Ascending aorta (tissue), 2 donors: ENCODE data around the gene NTN3. TPM values are rescaled to one million over a fixed set of nuclear protein-coding genes. Genes with fewer than 3 reads are reported as not detected.

ENCODE experiments used
- DNase-seq, 2 donors: peaks; one replicate each; pipeline ENCODE4 v3.0.0-alpha.2; 2019; ENCODE audit warnings: low spot score in 2 of 2
- H3K27ac ChIP-seq, 2 donors: fragments of 200-600 bp; sonication (generic); one replicate each; pipeline ENCODE4 v1.5.1; 2016 to 2017; ENCODE audit warnings: mild to moderate bottlenecking in 1 of 2
- H3K27me3 ChIP-seq: fragments of 200-600 bp; sonication (generic); one replicate; pipeline ENCODE4 v1.5.1; 2017
- H3K36me3 ChIP-seq, 2 donors: fragments of 200-600 bp; sonication (generic); one replicate each; pipeline ENCODE4 v1.5.1; 2016
- H3K4me1 ChIP-seq, 2 donors: fragments of 200-600 bp; sonication (generic); one replicate each; pipeline ENCODE4 v1.5.1; 2016 to 2017; ENCODE audit warnings: mild to moderate bottlenecking in 1 of 2
- H3K4me3 ChIP-seq, 2 donors: fragments of 200-600 bp; sonication (generic); one replicate each; pipeline ENCODE4 v1.5.1; 2016 to 2017; ENCODE audit warnings: mild to moderate bottlenecking in 1 of 2
- H3K9me3 ChIP-seq, 2 donors: fragments of 200-600 bp; sonication (generic); one replicate each; pipeline ENCODE4 v1.5.1; 2016
- CTCF ChIP-seq, 3 experiments: fragments of 200-600 bp in 2 of 3; fragments of 450-650 bp in 1 of 3; sonication (generic) in 2 of 3; IDR thresholded peaks; one replicate each; pipeline ENCODE4 v1.5.1; 2016 to 2019; ENCODE audit warnings: antibody characterized with exemption in 3 of 3, mild to moderate bottlenecking in 1 of 3, moderate library complexity in 1 of 3
- intact Hi-C: fragments of 100-400 bp; cut with DNase I; formaldehyde crosslinking; loops from one replicate; pipeline ENCODE4 v1.15.1; 2023
- total RNA-seq: library from RNA; depleted of rRNA; stranded (reverse); fragments of >200 nt; gene quantifications from one replicate; pipeline ENCODE4 v1.1.0, GENCODE V29; 2016

Gene NTN3
- total RNA-seq, 1 donor from 2014 or later = not detected

- Histone ChIP-seq H3K4me3 (no peak overlapping the region), H3K27me3 (no peaks in the 10 kb centered on the region), H3K9me3 (no peaks in the 10 kb centered on the region), H3K27ac (no peak overlapping the region), H3K36me3 (no peaks in the 10 kb centered on the region), H3K4me1 (peaks cover 8 to 17% of the 10 kb centered on the region in 2 donors)
- intact Hi-C loops = no loop called here
- TF ChIP-seq CTCF (IDR thresholded peaks at IDR 0.05) = no peak
- no peak for DNase-seq
These were observed 13.9 kb downstream of the NTN3 start for GRCh38 chr16:2484898-2485508.

GRCh38 chr16:2485811-2486507 is 14.9 kb downstream of the NTN3 start:
- H3K9me3 ChIP-seq = no peaks in the 10 kb centered on the region
- no peak overlapping the region for H3K4me3 ChIP-seq
- intact Hi-C loops = no loop called here
- no peak for DNase-seq
- H3K36me3 ChIP-seq = no peaks in the 10 kb centered on the region
- H3K27ac ChIP-seq = no peak overlapping the region
- H3K4me1 ChIP-seq = peaks cover 8 to 17% of the 10 kb centered on the region in 2 donors
- no peaks in the 10 kb centered on the region for H3K27me3 ChIP-seq
- TF ChIP-seq CTCF (IDR thresholded peaks at IDR 0.05) = no peak

GRCh38 chr16:2486645-2487516 is 15.8 kb downstream of the NTN3 start:
- TF ChIP-seq CTCF (IDR thresholded peaks at IDR 0.05) = no peak
- Histone ChIP-seq H3K4me3 (no peak overlapping the region), H3K36me3 (no peaks in the 10 kb centered on the region), H3K4me1 (peaks cover 8 to 17% of the 10 kb centered on the region in 2 donors), H3K9me3 (no peaks in the 10 kb centered on the region), H3K27me3 (no peaks in the 10 kb centered on the region), H3K27ac (no peak overlapping the region)
- DNase-seq = no peak
- intact Hi-C loops = no loop called here

GRCh38 chr16:2487517-2487842 is 16.4 kb downstream of the NTN3 start:
- intact Hi-C loops = no loop called here
- Histone ChIP-seq H3K27me3 (no peaks in the 10 kb centered on the region), H3K4me1 (peaks cover 7 to 15% of the 10 kb centered on the region in 2 donors), H3K27ac (no peak overlapping the region), H3K36me3 (no peaks in the 10 kb centered on the region), H3K9me3 (no peaks in the 10 kb centered on the region), H3K4me3 (no peak overlapping the region)
- TF ChIP-seq CTCF (IDR thresholded peaks at IDR 0.05) = no peak
- DNase-seq = no peak

- Histone ChIP-seq H3K27me3 (no peaks in the 10 kb centered on the region), H3K27ac (no peak overlapping the region), H3K9me3 (no peaks in the 10 kb centered on the region), H3K4me3 (no peak overlapping the region), H3K36me3 (no peaks in the 10 kb centered on the region), H3K4me1 (peaks cover 6 to 9% of the 10 kb centered on the region in 2 donors)
- no peak for DNase-seq
- TF ChIP-seq CTCF (IDR thresholded peaks at IDR 0.05) = no peak
- intact Hi-C loops = no loop called here
These were observed 16.9 kb downstream of the NTN3 start for GRCh38 chr16:2487903-2488531.
